Activated naive CD4-positive, alpha-beta T cell treated with anti-CD3 and anti-CD28 coated beads, Interleukin-2, amount 10 ng/mL, durations not matched to agents 7 days and 5 days (primary cell): ENCODE data around the gene ROS1.
"Not testable (repeated sequence)": the region's sequence is repeated elsewhere in the genome, so short reads cannot be mapped to it uniquely, and the experiment has no call there.

ENCODE experiments used
- CTCF ChIA-PET: fragments of 350-600 bp; sonication (Branson Sonifier 250); formaldehyde crosslinking; loops from one replicate; lab custom pipeline; 2021; ENCODE audit warnings: antibody characterized with exemption; lab: Charles Lee
- DNase-seq: peaks from one replicate; pipeline ENCODE4 v3.0.0-alpha.2; 2020
- H3K27ac Mint-ChIP-seq: one replicate; pipeline ENCODE4 v1.8.0; 2021; ENCODE audit warnings: mild to moderate bottlenecking, moderate library complexity, mixed read lengths
- H3K27me3 Mint-ChIP-seq: one replicate; pipeline ENCODE4 v1.8.0; 2021; ENCODE audit warnings: mild to moderate bottlenecking, mixed read lengths
- H3K36me3 Mint-ChIP-seq: one replicate; pipeline ENCODE4 v1.8.0; 2021; ENCODE audit warnings: mixed read lengths
- H3K4me1 Mint-ChIP-seq: one replicate; pipeline ENCODE4 v1.8.0; 2021; ENCODE audit warnings: mixed read lengths
- H3K4me3 Mint-ChIP-seq: one replicate; pipeline ENCODE4 v1.8.0; 2021; ENCODE audit warnings: mild to moderate bottlenecking, moderate library complexity, mixed read lengths
- H3K9me3 Mint-ChIP-seq: one replicate; pipeline ENCODE4 v1.8.0; 2021; ENCODE audit warnings: mixed read lengths

Gene ROS1

GRCh38 chr6:117269638-117270054 is 156.1 kb downstream of the ROS1 start:
- peaks cover 2% of the 10 kb centered on the region for H3K36me3 Mint-ChIP-seq
- CTCF ChIA-PET: no interaction called here

GRCh38 chr6:117268924-117269323 is 156.8 kb downstream of the ROS1 start:
- H3K4me3 Mint-ChIP-seq: no peak overlapping the region
- CTCF ChIA-PET: interaction anchor here (0.6 kb wide), 1 partner anchor 181 kb away, joined by 3 read pairs; no protein-coding TSS in a partner anchor
- H3K4me1 Mint-ChIP-seq: peaks cover 15% of the 10 kb centered on the region
- H3K9me3 Mint-ChIP-seq: no peaks in the 10 kb centered on the region
- peaks cover 98% of the 10 kb centered on the region for H3K27me3 Mint-ChIP-seq
- peaks cover 2% of the 10 kb centered on the region for H3K36me3 Mint-ChIP-seq
- no peak overlapping the region for H3K27ac Mint-ChIP-seq
- DNase-seq: no peak

More at GRCh38 chr6:117269638-117270054, 156.1 kb downstream of the ROS1 start:
- Mint-ChIP-seq H3K4me3 (no peak overlapping the region), H3K9me3 (no peaks in the 10 kb centered on the region), H3K4me1 (peaks cover 13% of the 10 kb centered on the region), H3K27ac (no peak overlapping the region), H3K27me3 (peaks cover 94% of the 10 kb centered on the region)
- no peak for DNase-seq

- H3K4me1 Mint-ChIP-seq: peaks cover 15% of the 10 kb centered on the region
- CTCF ChIA-PET: interaction anchor here (0.6 kb wide), 1 partner anchor 182 kb away, joined by 3 read pairs; no protein-coding TSS in a partner anchor
- no peak overlapping the region for H3K4me3 Mint-ChIP-seq
- no peak for DNase-seq
- no peaks in the 10 kb centered on the region for H3K9me3 Mint-ChIP-seq
- peaks cover 2% of the 10 kb centered on the region for H3K36me3 Mint-ChIP-seq
- H3K27ac Mint-ChIP-seq: no peak overlapping the region
- H3K27me3 Mint-ChIP-seq: peaks cover 99% of the 10 kb centered on the region
These were observed 157.8 kb downstream of the ROS1 start for GRCh38 chr6:117267766-117268534.

- CTCF ChIA-PET: no interaction called here
- no peak overlapping the region for H3K4me3 Mint-ChIP-seq
- no peaks in the 10 kb centered on the region for H3K9me3 Mint-ChIP-seq
- peaks cover 98% of the 10 kb centered on the region for H3K27me3 Mint-ChIP-seq
- H3K27ac Mint-ChIP-seq: no peak overlapping the region
- H3K36me3 Mint-ChIP-seq: peaks cover 2% of the 10 kb centered on the region
- H3K4me1 Mint-ChIP-seq: peaks cover 15% of the 10 kb centered on the region
- no peak for DNase-seq
These were observed 158.7 kb downstream of the ROS1 start for GRCh38 chr6:117267054-117267347.

GRCh38 chr6:117266257-117267053 is 159.3 kb downstream of the ROS1 start:
- H3K4me3 Mint-ChIP-seq: no peak overlapping the region

GRCh38 chr6:117265410-117266256 is 160.1 kb downstream of the ROS1 start, which contains the start of gene VGLL2:
VGLL2 (plus strand) TSS chr6:117265558; CDS start chr6:117265764, 206 bp downstream.
- H3K9me3 Mint-ChIP-seq: no peaks in the 10 kb centered on the region
- no peak for DNase-seq
- H3K4me3 Mint-ChIP-seq: peak within 1 kb of the TSS; percentile 35
- H3K36me3 Mint-ChIP-seq: peaks cover 2% of the 10 kb centered on the region
- CTCF ChIA-PET: interaction anchor here (0.7 kb wide), 1 partner anchor 13 kb away, joined by 3 read pairs; no protein-coding TSS in a partner anchor
- H3K27me3 Mint-ChIP-seq: peaks cover 90% of the 10 kb centered on the region
- H3K4me1 Mint-ChIP-seq: peaks cover 15% of the 10 kb centered on the region
- H3K27ac Mint-ChIP-seq: peak within 1 kb of the TSS; percentile 42

More at GRCh38 chr6:117266257-117267053, 159.3 kb downstream of the ROS1 start:
- Mint-ChIP-seq H3K36me3 (peaks cover 2% of the 10 kb centered on the region), H3K27me3 (peaks cover 97% of the 10 kb centered on the region), H3K27ac (no peak overlapping the region), H3K9me3 (no peaks in the 10 kb centered on the region), H3K4me1 (peaks cover 15% of the 10 kb centered on the region)
- DNase-seq: no peak
- CTCF ChIA-PET: no interaction called here

GRCh38 chr6:117264692-117265409 is 160.9 kb downstream of the ROS1 start:
- Mint-ChIP-seq H3K27ac (peak overlapping the region; percentile 42), H3K27me3 (peaks cover 82% of the 10 kb centered on the region), H3K9me3 (no peaks in the 10 kb centered on the region), H3K4me1 (peaks cover 14% of the 10 kb centered on the region), H3K36me3 (peaks cover 2% of the 10 kb centered on the region), H3K4me3 (peak overlapping the region; percentile 35)
- DNase-seq: no peak
- CTCF ChIA-PET: no interaction called here

- no peak overlapping the region for H3K27ac Mint-ChIP-seq
- H3K9me3 Mint-ChIP-seq: no peaks in the 10 kb centered on the region
- peaks cover 12% of the 10 kb centered on the region for H3K4me1 Mint-ChIP-seq
- H3K4me3 Mint-ChIP-seq: peak overlapping the region; percentile 6
- no peaks in the 10 kb centered on the region for H3K36me3 Mint-ChIP-seq
- DNase-seq: no peak
- CTCF ChIA-PET: no interaction called here
- peaks cover 77% of the 10 kb centered on the region for H3K27me3 Mint-ChIP-seq
These were observed 161.4 kb downstream of the ROS1 start for GRCh38 chr6:117264369-117264691.

- H3K9me3 Mint-ChIP-seq: no peaks in the 10 kb centered on the region
- H3K4me3 Mint-ChIP-seq: no peak overlapping the region
- no peaks in the 10 kb centered on the region for H3K36me3 Mint-ChIP-seq
- no peak overlapping the region for H3K27ac Mint-ChIP-seq
- CTCF ChIA-PET: no interaction called here
- no peak for DNase-seq
- peaks cover 68% of the 10 kb centered on the region for H3K27me3 Mint-ChIP-seq
- peaks cover 12% of the 10 kb centered on the region for H3K4me1 Mint-ChIP-seq
These were observed 162.3 kb downstream of the ROS1 start for GRCh38 chr6:117263353-117263927.

- CTCF ChIA-PET: no interaction called here
- Mint-ChIP-seq H3K4me1 (peaks cover 12% of the 10 kb centered on the region), H3K9me3 (no peaks in the 10 kb centered on the region), H3K27me3 (peaks cover 61% of the 10 kb centered on the region), H3K36me3 (no peaks in the 10 kb centered on the region), H3K4me3 (no peak overlapping the region), H3K27ac (no peak overlapping the region)
- DNase-seq: no peak
These were observed 162.9 kb downstream of the ROS1 start for GRCh38 chr6:117262799-117263198.

- Mint-ChIP-seq H3K4me1 (no peaks in the 10 kb centered on the region), H3K27ac (no peak overlapping the region), H3K9me3 (no peaks in the 10 kb centered on the region), H3K27me3 (no peaks in the 10 kb centered on the region), H3K36me3 (no peaks in the 10 kb centered on the region), H3K4me3 (no peak overlapping the region)
- CTCF ChIA-PET: no interaction called here
- DNase-seq: no peak
These were observed 172.0 kb downstream of the ROS1 start for GRCh38 chr6:117253785-117254184.

- DNase-seq, H3K4me1 Mint-ChIP-seq, H3K36me3 Mint-ChIP-seq, H3K27ac Mint-ChIP-seq, H3K9me3 Mint-ChIP-seq, H3K27me3 Mint-ChIP-seq, H3K4me3 Mint-ChIP-seq, CTCF ChIA-PET: not testable (repeated sequence)
These were observed 180.8 kb downstream of the ROS1 start for GRCh38 chr6:117244979-117245378.

- H3K27ac Mint-ChIP-seq, H3K9me3 Mint-ChIP-seq, H3K27me3 Mint-ChIP-seq, H3K4me3 Mint-ChIP-seq, H3K36me3 Mint-ChIP-seq, DNase-seq, CTCF ChIA-PET, H3K4me1 Mint-ChIP-seq: not testable (repeated sequence)
These were observed 181.2 kb downstream of the ROS1 start for GRCh38 chr6:117244571-117244970.
